ENCODE results near the gene FADS2.

Gene FADS2

GRCh38 chr11:61847914-61848581 lies 19.9 kb downstream of the FADS2 start:
- no peak for DNase-seq (ENCODE audit: low read depth)

GRCh38 chr11:61848631-61849030 lies 20.5 kb downstream of the FADS2 start:
- DNase-seq (ENCODE audit: low read depth), result no peak

- DNase-seq (ENCODE audit: low read depth), result no peak
Observed at GRCh38 chr11:61850687-61851086, 22.6 kb downstream of the FADS2 start.

GRCh38 chr11:61851113-61851899 lies 23.2 kb downstream of the FADS2 start:
- no peak for DNase-seq (ENCODE audit: low read depth)

GRCh38 chr11:61851900-61852295 lies 23.8 kb downstream of the FADS2 start:
- no peak for DNase-seq (ENCODE audit: low read depth)

- no peak for DNase-seq (ENCODE audit: low read depth)
Observed at GRCh38 chr11:61853698-61854169, 25.6 kb downstream of the FADS2 start.

GRCh38 chr11:61854206-61854895 lies 26.3 kb downstream of the FADS2 start:
- no peak for DNase-seq (ENCODE audit: low read depth)

GRCh38 chr11:61854966-61855714 lies 27.0 kb downstream of the FADS2 start:
- no peak for DNase-seq (ENCODE audit: low read depth)

GRCh38 chr11:61855939-61856680 lies 28.0 kb downstream of the FADS2 start:
- no peak for DNase-seq (ENCODE audit: low read depth)

GRCh38 chr11:61860054-61860903 lies 32.2 kb downstream of the FADS2 start:
- no peak for DNase-seq (ENCODE audit: low read depth)

GRCh38 chr11:61861634-61862033 lies 33.5 kb downstream of the FADS2 start:
- DNase-seq (ENCODE audit: low read depth), result no peak

GRCh38 chr11:61862714-61863547 lies 34.8 kb downstream of the FADS2 start:
- DNase-seq (ENCODE audit: low read depth), result no peak

GRCh38 chr11:61863548-61864081 lies 35.5 kb downstream of the FADS2 start:
- no peak for DNase-seq (ENCODE audit: low read depth)

- no peak for DNase-seq (ENCODE audit: low read depth)
Observed at GRCh38 chr11:61864814-61865775, 37.0 kb downstream of the FADS2 start.

GRCh38 chr11:61866231-61866957 lies 38.3 kb downstream of the FADS2 start:
- DNase-seq (ENCODE audit: low read depth), result no peak

GRCh38 chr11:61866958-61867343 lies 38.9 kb downstream of the FADS2 start:
- DNase-seq (ENCODE audit: low read depth), result no peak
